BE2C (cell line): Measurements from ENCODE around the gene ELMOD3. TPM values are rescaled to one million over a fixed set of nuclear protein-coding genes. Genes with fewer than 3 reads are reported as not detected.
A peak's percentile ranks its signal among the peaks of the same experiment; 100 is the strongest.

Experiments
- DNase-seq: peaks from one replicate; pipeline ENCODE4 v3.0.0-alpha.2; 2020
- H3K27me3 ChIP-seq: fragments of 250-450 bp; sonication (Bioruptor Pico); 2 replicates; pipeline ENCODE4 v1.5.1; 2020; ENCODE audit warnings: mild to moderate bottlenecking
- H3K36me3 ChIP-seq: fragments of 250-450 bp; sonication (Bioruptor Pico); 2 replicates; pipeline ENCODE4 v1.5.1; 2020; ENCODE audit warnings: mild to moderate bottlenecking
- H3K4me1 ChIP-seq: fragments of 250-450 bp; sonication (Bioruptor Pico); 2 replicates; pipeline ENCODE4 v1.5.1; 2020
- H3K4me3 ChIP-seq: 2 replicates; pipeline ENCODE4 v1.5.1; 2011; ENCODE audit warnings: low read depth, low read length
- H3K9me3 ChIP-seq: fragments of 250-450 bp; sonication (Bioruptor Pico); 2 replicates; pipeline ENCODE4 v1.5.1; 2020
- polyA plus RNA-seq: library from polyadenylated mRNA; unstranded; fragments of >200 nt; gene quantifications from one replicate; pipeline ENCODE4 v1.2.1, GENCODE V29; 2012; ENCODE audit warnings: low read depth, missing spikeins; ENCODE audit not compliant: insufficient read length, insufficient read depth
- TF ChIP-seq, protein P1 (sequence below): IDR thresholded peaks from 2 replicates; pipeline ENCODE4 v1.5.1; 2012; ENCODE audit warnings: mild to moderate bottlenecking, low read depth, low read length

The ELMOD3 gene
- polyA plus RNA-seq: 11.1 TPM

DNA sequence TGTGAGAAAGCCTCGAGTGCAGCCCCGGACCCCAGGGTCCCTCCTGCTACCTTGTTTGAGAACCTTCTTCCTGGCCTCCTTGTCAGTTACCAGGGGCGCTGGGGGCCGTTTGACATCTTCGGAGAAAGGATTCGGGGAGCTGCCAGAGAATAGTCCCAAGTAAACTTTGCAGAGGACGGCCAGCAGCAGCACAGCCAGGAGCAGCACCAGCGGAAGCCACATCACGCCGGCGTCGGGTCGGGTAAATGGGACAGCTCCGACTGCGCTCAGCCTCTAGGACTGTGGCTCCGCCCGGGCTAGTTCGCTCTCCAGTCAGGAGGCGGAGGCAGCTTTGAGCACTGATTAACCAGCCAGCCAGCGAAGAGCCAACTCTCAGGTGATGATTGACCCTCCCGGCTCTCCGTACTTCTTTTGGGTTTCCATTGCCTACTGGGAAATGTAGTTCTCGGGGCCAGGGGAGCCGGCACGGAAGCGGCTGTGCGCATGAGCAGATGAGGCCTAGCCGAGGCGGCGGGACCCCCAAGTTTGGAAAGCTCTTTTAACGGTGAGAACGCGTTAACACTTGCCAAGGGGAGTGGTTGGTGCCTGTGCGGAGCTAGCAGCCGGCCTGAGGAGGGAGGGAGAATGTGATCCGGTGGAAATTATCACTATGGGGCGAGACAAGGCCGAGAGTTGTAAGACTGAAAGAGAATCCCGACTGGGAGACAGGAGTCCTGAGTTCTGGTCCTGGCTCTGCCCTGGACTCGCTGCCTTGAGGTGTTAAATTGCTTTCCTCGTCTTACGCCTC, at the start of gene ELMOD3, which contains the start of gene RETSAT:
Gene ELMOD3 (plus strand): TSS at position 484 of the 787 bp plus-strand sequence. CDS start 2,430 bp downstream, outside the sequence.
Gene RETSAT (minus strand): TSS at position 243 of the 787 bp plus-strand sequence. CDS start 21 bp downstream, at position 222.
- no peaks in the 10 kb centered on the region for H3K4me1 ChIP-seq
- H3K9me3 ChIP-seq: no peaks in the 10 kb centered on the region

DNA sequence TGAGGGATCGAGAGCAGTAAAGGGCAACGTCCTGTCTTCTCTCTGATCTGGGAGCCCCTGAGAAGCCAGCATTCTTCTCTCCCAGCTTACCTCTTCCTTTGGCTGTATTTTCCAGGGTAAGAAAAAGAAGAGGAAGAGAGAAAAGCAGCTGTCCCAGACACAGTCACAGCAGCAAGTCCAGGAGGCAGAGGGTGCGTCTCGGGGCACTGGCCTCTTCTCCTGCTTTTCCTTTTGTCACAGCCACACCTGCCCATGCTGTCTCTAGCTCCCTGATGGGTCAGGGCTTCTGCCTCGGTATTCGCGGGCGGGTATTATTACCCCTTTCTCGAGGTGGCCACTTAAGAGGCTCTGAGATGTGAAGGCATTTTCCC, 47.1 kb upstream of the ELMOD3 start:
- Histone ChIP-seq H3K9me3 (no peaks in the 10 kb centered on the region), H3K27me3 (no peaks in the 10 kb centered on the region), H3K36me3 (no peaks in the 10 kb centered on the region), H3K4me1 (peaks cover 9% of the 10 kb centered on the region; the same call in 1 of the 2 replicates), H3K4me3 (no peak overlapping the region)
- no peak for DNase-seq
- TF ChIP-seq, protein P1, sequence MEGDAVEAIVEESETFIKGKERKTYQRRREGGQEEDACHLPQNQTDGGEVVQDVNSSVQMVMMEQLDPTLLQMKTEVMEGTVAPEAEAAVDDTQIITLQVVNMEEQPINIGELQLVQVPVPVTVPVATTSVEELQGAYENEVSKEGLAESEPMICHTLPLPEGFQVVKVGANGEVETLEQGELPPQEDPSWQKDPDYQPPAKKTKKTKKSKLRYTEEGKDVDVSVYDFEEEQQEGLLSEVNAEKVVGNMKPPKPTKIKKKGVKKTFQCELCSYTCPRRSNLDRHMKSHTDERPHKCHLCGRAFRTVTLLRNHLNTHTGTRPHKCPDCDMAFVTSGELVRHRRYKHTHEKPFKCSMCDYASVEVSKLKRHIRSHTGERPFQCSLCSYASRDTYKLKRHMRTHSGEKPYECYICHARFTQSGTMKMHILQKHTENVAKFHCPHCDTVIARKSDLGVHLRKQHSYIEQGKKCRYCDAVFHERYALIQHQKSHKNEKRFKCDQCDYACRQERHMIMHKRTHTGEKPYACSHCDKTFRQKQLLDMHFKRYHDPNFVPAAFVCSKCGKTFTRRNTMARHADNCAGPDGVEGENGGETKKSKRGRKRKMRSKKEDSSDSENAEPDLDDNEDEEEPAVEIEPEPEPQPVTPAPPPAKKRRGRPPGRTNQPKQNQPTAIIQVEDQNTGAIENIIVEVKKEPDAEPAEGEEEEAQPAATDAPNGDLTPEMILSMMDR: no peak

More for the DNA sequence above, at the start of gene ELMOD3, which contains the start of gene RETSAT:
- peak; percentile 94 for DNase-seq
- Histone ChIP-seq H3K4me3 (peak within 1 kb of the TSS; percentile 91), H3K36me3 (no peaks in the 10 kb centered on the region), H3K27me3 (no peaks in the 10 kb centered on the region)
- TF ChIP-seq, protein P1: no peak

DNA sequence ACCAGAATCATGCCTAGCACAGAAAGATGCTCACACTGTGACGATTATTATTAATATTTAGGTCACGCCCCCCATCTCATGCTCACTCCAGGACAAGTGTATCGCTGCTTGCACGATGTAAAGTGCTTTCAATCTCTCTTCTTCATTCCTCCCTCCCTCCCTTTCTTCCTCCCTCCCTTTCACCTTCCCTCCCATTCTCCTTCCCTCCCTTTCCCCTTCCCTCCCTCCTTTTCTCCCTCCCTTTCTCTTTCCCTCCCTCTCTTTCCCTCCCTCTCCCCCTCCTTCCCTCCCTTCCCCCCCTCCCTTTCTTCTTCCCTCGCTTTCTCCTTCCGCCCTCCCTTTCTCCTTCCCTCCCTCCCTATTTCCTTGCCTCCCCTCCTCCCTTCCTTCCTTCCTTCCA, 46.4 kb upstream of the ELMOD3 start:
- no peak for DNase-seq
- peaks cover 9% of the 10 kb centered on the region; the same call in 1 of the 2 replicates for H3K4me1 ChIP-seq
- H3K4me3 ChIP-seq: no peak overlapping the region
- TF ChIP-seq, protein P1: no peak
- H3K27me3 ChIP-seq: no peaks in the 10 kb centered on the region
- no peaks in the 10 kb centered on the region for H3K36me3 ChIP-seq
- H3K9me3 ChIP-seq: no peaks in the 10 kb centered on the region

DNA sequence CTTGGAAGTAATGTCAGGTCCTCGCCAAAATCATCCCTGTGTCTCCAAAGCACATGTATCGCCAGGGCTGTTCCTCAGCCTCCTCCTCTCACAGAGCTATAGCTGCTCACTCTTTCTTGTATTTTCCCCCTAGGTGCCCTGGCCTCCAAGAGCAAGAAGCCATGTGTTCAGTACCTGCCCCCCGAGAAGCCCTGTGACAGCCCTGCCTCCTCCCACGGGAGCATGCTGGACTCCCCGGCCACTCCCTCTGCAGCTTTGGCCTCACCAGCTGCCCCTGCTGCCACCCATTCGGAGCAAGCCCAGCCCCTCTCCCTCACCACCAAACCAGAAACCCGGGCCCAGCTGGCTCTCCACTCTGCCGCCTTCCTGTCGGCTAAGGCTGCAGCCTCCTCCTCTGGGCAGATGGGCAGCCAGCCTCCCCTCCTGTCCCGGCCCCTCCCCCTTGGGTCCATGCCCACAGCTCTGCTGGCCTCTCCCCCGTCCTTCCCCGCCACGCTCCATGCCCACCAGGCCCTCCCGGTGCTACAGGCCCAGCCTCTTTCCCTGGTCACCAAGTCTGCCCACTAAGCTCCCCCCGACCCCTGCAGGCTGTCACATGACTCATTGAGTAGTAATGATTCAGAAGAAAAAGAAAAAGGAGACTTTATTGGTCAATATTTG, 45.5 kb upstream of the ELMOD3 start:
- DNase-seq: peak; percentile 82
- TF ChIP-seq, protein P1: no peak
- H3K4me3 ChIP-seq: no peak overlapping the region; the same call in none of the 2 replicates

DNA sequence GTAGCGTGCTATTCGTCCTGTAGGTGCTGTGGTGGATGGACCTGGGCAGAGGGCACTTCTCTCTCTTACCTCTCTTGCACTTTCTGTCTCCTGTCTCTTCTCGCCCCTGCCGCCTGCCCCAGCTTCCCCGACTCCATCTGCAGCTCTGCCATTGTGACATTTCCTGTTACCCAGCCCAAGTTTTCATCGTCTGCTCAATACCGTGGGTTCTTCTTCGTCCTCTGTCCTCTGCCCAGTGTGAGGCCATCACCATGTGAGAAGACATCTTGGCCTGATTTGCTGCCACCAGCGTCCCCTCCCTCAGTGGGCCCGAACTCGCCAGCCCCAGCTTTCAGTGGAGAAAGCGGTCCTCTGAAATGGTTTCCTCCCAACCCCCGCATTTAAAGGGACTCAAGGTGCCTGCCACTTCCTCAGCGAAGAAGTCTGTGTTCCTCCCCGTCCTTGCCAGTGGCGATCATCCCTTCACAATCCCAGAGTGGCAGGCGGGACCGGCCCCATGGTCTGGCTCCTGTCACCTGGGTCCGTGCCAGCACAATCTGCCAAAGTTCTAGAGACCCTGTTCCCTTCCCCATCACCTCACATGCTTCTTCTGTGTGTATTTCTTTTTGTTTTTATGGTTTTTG, 44.8 kb upstream of the ELMOD3 start:
- H3K4me3 ChIP-seq: no peak overlapping the region
- TF ChIP-seq, protein P1: no peak
- peaks cover 9% of the 10 kb centered on the region; the same call in 1 of the 2 replicates for H3K4me1 ChIP-seq
- H3K27me3 ChIP-seq: no peaks in the 10 kb centered on the region
- no peaks in the 10 kb centered on the region for H3K9me3 ChIP-seq
- H3K36me3 ChIP-seq: no peaks in the 10 kb centered on the region
- DNase-seq: no peak

More for the DNA sequence above, 45.5 kb upstream of the ELMOD3 start:
- Histone ChIP-seq H3K36me3 (no peaks in the 10 kb centered on the region), H3K4me1 (peaks cover 9% of the 10 kb centered on the region; the same call in 1 of the 2 replicates), H3K9me3 (no peaks in the 10 kb centered on the region), H3K27me3 (no peaks in the 10 kb centered on the region)
